ENCODE data around the gene PACS2.

GRCh38 chr14:105420101-105420973, 105.8 kb downstream of the PACS2 start:
- no peak for TF ChIP-seq GABPA (IDR thresholded peaks at IDR 0.05; ENCODE audit: low read depth)
- no peak for TF ChIP-seq CTCF (IDR thresholded peaks at IDR 0.05; ENCODE audit: insufficient read depth, low read length)
- no peak for TF ChIP-seq REST (IDR thresholded peaks at IDR 0.05; ENCODE audit: insufficient replicate concordance, low read depth)

All from HL-60 (cell line).